ENCODE data around the gene DAB1.

DAB1 gene

GRCh38 chr1:57061369-57061768 lies 362.5 kb downstream of the DAB1 start:
- DNase-seq = peak; percentile 26

GRCh38 chr1:57060451-57060850 lies 363.4 kb downstream of the DAB1 start:
- DNase-seq = no peak

GRCh38 chr1:57058652-57059501 lies 365.0 kb downstream of the DAB1 start:
- no peak for DNase-seq

GRCh38 chr1:57048856-57049255 lies 375.0 kb downstream of the DAB1 start:
- no peak for DNase-seq

- DNase-seq = no peak
These were observed 377.4 kb downstream of the DAB1 start for GRCh38 chr1:57046462-57046861.

DNA sequence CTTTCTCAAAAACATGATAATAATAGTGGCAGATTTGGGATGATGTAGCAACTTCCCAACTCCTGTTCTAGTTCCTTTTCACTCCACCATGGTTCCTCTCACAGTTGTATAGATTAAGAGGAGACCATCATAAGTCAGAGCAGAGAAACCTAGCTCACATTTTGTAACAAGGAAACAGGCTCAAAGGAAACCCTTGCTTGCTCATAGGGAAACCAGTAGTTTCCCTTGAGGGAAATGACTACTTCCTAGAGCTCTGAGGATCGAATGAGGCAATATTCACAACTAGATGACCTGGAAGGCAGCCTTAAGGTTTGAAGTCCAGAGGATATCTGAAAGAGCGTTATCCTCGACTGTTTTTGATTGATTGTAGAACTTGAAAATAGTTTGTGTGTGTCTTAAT lies 382.0 kb downstream of the DAB1 start:
- no peak for DNase-seq

GRCh38 chr1:57040811-57041210 lies 383.0 kb downstream of the DAB1 start:
- no peak for DNase-seq

DNA sequence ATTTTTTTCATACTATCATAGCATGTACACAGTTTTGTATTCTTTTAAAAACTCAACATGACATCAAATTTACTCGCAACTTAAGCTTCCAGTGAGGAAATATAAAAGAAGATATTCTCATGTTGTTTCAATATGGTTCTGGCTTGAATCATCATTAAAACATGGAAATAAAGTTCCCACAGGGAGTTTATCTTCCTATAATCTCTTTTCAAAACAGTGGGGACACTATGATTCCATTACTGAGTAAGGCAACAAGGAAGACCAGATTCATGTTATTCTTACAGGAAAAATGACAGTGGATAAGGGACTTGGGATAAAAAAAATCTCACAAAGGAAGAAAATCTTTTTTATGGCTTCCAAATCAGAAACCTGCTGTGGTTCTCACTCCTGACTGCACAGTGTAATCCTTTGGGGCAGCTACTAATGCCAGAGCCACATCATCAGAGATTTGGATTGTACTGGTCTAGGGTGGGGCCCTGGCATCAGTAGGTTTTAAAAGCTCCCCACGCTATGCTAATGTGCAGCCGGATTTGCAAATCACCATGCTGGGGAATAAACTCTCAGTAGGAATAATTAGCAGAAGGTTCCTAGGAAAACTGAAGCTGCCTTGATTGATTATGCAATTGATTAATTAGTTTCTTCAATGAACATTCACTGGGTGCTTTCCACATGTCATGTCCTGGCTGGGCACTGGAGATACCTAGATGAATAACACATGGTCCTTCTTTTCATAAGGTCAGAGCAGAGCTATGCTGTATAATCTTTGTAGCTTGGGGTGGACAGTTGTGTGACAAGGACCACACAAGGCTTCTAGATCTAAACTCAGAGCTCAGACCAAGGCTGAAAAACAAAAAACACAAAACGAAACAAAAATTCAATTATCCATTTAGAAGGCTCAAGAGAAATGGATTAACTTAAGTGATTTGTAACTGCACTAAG lies 386.9 kb downstream of the DAB1 start:
- DNase-seq = no peak

DNA sequence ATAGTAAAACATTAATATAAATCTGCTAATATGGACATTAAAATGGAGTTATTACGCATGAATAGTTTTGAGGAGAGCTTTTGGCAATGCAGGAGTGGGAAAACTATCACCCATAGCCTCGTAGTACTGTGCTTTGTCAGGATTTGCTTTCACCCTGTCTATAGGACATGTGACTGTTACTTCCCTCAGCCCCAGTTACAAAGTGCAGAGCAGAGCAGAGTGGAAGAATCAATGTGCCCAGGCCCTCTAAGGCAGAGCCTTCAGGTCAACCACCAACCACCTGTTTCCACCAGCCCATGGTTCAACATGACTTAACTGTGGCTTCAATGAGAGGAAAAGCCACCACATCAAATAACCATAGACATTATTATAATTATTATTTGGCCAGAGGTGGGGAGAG lies 389.1 kb downstream of the DAB1 start:
- no peak for DNase-seq

- no peak for DNase-seq
These were observed 390.4 kb downstream of the DAB1 start for GRCh38 chr1:57033222-57034001.

- no peak for DNase-seq
These were observed 397.1 kb downstream of the DAB1 start for GRCh38 chr1:57026624-57027354.

DNA sequence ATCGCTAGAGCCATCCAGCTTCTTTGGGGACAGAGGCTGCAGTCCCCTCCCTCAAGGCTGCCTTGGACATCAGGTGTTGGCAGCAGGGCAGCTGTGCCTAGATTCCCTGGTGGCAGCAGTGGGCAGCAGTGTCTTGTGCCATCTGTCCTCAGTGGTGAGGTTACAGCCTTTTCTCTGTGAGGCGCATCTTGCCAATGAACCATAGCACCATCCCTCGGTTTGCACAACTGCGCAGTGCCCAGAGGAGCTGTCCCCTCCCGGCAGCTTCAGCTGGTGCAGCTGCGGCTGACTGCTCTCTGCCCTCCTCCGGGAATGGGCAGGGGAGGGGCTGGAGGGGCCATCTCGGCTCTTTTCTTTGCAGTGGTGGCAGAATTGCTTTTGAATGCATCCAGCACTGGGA lies 399.0 kb downstream of the DAB1 start:
- DNase-seq = peak; percentile 66

- no peak for DNase-seq
These were observed 399.4 kb downstream of the DAB1 start for GRCh38 chr1:57024428-57024827.

GRCh38 chr1:57020216-57020615 lies 403.6 kb downstream of the DAB1 start:
- DNase-seq = no peak

- DNase-seq = no peak
These were observed 404.5 kb downstream of the DAB1 start for GRCh38 chr1:57019236-57019839.

- no peak for DNase-seq
These were observed 405.7 kb downstream of the DAB1 start for GRCh38 chr1:57018119-57018518.

DNA sequence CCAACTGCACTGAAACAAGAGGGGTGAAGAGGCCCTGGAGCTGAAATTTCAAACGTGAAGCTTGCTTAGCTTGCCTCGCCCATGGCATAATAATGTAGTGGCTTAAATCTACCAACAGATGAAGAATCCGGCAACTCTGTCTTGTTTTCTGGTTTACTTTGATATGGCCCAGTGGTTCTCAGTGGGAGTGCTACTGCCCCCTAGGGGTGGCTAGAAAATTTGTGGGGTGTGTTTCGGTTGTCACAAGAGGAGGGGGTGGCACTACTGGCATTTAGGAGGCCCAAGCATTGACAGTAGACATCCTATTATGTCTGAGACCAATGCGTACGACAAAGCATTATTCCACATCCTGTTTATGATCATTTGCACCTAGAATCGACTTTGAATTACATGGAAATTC lies 406.1 kb downstream of the DAB1 start:
- no peak for DNase-seq

- DNase-seq = no peak
These were observed 406.7 kb downstream of the DAB1 start for GRCh38 chr1:57017200-57017599.

GRCh38 chr1:57015071-57015470 lies 408.8 kb downstream of the DAB1 start:
- DNase-seq = no peak

- no peak for DNase-seq
These were observed 410.3 kb downstream of the DAB1 start for GRCh38 chr1:57013522-57013921.

- no peak for DNase-seq
These were observed 411.5 kb downstream of the DAB1 start for GRCh38 chr1:57012315-57012714.

- DNase-seq = no peak
These were observed 413.3 kb downstream of the DAB1 start for GRCh38 chr1:57010511-57010910.
